HG02642 (cell line): ENCODE results near the gene MTF2.
"Not testable (repeated sequence)": the region's sequence is repeated elsewhere in the genome, so short reads cannot be mapped to it uniquely, and the experiment has no call there.

ENCODE experiments used
- ATAC-seq: cut with Tn5 transposase; IDR thresholded peaks from one replicate; pipeline ENCODE4 v1.9.1; 2021; ENCODE audit warnings: mild to moderate bottlenecking; ENCODE audit not compliant: unreplicated experiment, poor library complexity

MTF2 gene

DNA sequence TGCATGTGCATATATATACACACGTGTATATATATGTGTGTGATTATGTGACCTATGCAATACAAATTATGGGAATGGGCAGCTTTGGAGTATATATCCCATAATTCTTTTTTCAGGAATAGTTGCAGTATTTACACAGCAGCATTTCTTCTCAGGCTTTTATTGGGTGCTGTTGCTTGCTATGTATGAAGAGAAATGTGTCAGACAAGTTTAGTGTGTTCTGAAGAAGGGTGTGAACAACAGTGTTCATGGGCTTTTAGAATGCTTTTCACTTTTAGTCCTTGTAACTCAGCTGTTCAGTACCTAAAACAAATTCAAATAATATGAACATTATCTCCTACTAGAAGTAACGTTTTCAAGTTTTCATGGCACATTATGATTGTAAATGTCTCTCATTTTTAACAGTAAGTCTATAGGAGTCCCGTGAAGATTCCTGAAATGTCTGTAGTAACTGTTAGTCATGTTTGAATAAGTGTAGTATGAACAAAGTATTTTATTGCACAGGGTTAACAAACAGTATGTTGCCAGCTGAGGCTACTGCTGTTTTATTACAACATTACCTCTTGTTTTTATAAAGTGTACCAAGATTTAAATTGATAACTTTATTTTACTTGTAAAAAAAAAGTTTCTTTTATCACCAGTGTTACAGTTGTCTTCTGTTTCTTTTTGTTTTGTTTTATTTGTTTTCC, 58.7 kb downstream of the MTF2 start:
- ATAC-seq, result no peak

DNA sequence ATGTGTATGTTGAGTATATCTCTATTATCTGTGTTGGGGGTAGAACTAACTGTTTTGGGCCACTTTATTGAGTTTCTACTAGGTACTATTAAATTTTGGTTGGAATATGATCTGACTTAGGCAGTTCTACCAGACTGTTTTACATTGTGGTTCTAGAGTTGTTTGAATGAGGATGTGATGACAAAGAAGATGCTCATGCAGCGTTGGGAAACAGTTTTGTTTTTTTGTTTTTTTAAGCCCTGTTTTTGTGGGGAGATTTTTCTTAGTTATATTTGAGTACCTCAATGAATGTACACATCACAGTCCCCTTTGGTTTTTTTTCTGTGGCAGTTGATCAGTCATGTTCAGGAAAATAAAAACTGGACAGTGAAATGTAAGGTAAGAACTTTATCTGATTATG, 61.0 kb downstream of the MTF2 start:
- ATAC-seq, result no peak

- ATAC-seq, result no peak
Measured at GRCh38 chr1:93142161-93142560, 63.1 kb downstream of the MTF2 start.

DNA sequence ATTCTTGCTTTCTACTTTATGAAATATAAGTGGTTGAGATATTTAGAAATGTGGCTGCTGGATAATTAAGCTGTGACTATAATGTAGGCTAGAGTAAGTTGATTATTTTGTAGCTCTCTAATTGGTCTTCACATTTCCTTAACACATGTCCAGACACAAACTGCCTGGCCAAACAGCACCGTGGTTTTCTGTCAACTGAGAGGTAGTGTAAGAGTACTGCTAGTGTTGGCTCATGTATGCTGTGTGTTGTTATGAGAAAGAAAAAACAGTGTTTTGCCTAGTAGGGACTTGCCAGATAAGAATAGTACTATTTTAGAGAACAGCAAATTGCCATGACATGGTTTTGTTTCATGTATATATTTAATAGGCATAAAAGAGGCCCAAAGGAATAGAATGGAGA, 64.1 kb downstream of the MTF2 start:
- no peak for ATAC-seq

DNA sequence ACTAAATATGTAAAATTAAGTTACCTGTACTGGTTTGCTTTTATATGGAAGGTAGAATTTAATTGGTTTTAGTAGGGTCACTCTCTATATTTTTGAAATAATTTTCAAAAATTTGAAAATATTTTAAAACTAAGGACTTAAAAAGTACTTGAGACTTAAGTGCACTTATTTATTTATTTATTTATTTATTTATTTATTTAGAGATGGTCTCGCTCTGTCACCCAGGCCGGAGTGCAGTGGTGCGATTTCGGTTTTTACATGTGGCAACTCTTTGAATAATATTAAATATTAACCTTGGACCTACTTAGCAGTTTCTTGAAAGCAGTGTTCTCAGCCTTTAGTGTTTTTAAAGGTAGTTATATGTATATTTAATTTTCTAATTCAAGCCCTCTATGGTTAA, 64.7 kb downstream of the MTF2 start:
- ATAC-seq, result no peak

DNA sequence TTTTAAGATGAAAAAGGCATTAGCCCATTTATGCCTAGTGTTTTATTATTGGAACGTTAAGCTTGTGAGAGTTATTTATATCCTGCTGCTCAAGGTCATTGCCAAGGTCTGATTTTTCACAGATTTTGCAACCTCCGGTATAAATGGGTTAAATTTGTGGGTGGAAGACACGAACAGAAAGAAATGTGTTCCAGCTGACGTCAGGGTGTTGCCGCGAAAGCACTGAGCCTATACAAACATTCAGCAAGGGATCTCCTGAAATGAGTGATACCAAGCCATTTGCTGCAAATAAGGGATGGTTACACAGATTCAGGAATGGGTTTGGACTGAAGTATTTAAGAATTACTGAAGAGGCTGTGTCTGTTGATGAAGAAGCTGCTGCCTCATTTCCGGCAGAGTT, 68.9 kb downstream of the MTF2 start:
- ATAC-seq, result no peak

GRCh38 chr1:93150729-93151128, 71.6 kb downstream of the MTF2 start:
- no peak for ATAC-seq

DNA sequence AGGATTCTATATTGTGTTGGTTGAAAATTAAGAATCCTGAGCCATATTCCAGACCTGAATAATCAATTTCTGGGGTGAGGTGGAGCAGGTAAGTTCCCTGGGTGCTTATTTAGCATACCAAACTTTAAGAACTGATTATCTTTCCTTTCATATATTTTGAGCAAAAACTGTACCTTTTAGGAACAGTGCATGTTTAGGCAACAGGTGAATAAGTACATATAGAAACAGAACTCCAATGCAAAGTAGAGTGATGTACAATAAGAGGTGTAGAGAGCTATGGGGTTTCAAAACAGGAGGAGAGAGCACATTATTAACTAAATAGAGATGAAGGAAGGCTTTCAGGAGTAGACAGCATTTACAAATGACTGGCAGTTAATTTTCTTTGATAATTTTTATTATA, 72.4 kb downstream of the MTF2 start:
- ATAC-seq, result no peak

GRCh38 chr1:93152835-93153234, 73.8 kb downstream of the MTF2 start:
- ATAC-seq, result no peak

- ATAC-seq, result no peak
Measured at GRCh38 chr1:93154898-93155297, 75.8 kb downstream of the MTF2 start.

GRCh38 chr1:93155335-93155734, 76.3 kb downstream of the MTF2 start:
- no peak for ATAC-seq

GRCh38 chr1:93159337-93159736, 80.3 kb downstream of the MTF2 start:
- ATAC-seq, result no peak

- not testable (repeated sequence) for ATAC-seq
Measured at GRCh38 chr1:93163314-93163713, 84.2 kb downstream of the MTF2 start.

DNA sequence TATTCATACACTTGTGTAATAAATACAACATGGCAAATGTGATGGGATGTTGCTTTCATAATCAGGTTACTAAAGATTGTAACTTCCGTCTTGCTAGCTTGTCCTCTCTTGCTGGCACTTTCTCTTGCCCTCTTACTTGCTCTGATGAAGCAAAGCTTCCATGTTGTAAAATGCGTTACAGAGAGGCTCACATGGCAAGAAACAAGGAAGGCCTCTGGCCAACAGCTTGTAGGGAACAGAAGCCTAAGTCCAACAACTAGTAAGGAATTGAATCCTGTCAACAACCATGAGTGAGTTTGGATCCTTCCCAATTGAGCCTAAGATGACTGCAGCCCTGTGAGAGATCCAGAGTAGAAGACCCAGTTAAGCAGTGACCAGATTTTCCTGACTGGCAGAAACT, 85.7 kb downstream of the MTF2 start:
- ATAC-seq, result no peak

- ATAC-seq, result not testable (repeated sequence)
Measured at GRCh38 chr1:93165895-93166294, 86.8 kb downstream of the MTF2 start.

DNA sequence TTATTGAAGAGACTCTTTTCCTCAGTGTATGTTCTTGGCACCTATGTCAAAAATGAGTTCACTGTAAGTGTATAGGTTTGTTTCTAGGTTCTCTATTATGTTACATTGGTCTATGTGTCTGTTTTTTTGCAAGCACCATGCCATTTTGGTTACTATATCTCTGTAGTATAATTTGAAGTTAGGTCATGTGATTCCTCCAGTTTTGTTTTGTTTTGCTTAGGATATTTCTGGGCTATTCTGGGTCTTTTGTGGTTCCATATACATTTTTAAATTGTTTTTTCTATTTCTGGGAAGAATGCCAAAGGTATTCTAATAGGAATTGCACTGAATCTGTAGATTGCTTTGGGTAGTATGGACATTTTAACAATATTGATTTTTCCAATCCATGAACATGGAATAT, 87.9 kb downstream of the MTF2 start:
- no peak for ATAC-seq

GRCh38 chr1:93170141-93170678, 91.1 kb downstream of the MTF2 start:
- ATAC-seq, result not testable (repeated sequence)

GRCh38 chr1:93171549-93172034, 92.5 kb downstream of the MTF2 start:
- ATAC-seq, result no peak

GRCh38 chr1:93172778-93173177, 93.7 kb downstream of the MTF2 start:
- no peak for ATAC-seq

- not testable (repeated sequence) for ATAC-seq
Measured at GRCh38 chr1:93174638-93175037, 95.6 kb downstream of the MTF2 start.

DNA sequence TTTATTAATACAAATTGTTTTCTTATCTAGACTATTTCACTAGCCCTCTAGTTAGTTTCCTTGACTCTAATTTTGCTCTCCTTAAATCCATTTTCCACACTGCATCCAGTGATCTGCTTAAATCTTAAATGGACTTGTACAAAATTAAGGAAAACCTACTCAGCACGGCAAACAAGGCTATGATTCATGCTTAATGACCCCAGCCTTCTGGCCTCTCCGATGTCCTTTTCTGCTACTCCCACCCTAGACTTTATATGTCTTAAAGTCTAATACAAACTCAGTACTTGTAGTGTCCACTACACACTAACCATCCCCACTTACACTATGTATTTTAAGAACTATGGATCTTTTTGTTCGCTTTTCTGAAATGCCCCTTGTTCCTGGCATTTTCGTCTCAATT, 98.9 kb downstream of the MTF2 start:
- ATAC-seq, result no peak

DNA sequence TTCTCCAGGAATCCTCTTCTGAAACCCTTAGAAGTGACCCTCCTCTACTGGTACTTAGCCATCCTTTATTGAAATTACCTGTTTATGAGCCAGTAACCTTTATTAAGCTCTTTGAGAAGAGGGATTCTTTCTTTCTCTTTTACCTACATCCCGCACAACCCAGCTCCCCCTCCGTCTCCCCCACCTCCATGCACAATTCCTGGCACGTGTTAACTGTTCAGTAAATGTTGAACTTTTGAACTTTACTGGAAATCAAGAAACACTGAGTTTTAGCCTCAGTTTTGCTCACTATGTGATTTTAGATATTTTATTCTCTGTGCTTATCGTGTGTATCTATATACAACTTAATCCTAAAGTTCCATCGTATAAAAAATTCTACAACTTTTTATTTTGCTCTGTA, 99.3 kb downstream of the MTF2 start:
- no peak for ATAC-seq
